ENCODE results near the gene OR56A3.
"Not testable (repeated sequence)": the region's sequence is repeated elsewhere in the genome, so short reads cannot be mapped to it uniquely, and the experiment has no call there.

OR56A3 gene

GRCh38 chr11:5941951-5942350, at the start of gene OR56A3:
OR56A3 (plus strand) TSS chr11:5942251; CDS start chr11:5947347, 5,096 bp downstream.
- in situ Hi-C loops (cut with MboI; ENCODE audit: low sequenced_read_pairs): no loop called here

DNA sequence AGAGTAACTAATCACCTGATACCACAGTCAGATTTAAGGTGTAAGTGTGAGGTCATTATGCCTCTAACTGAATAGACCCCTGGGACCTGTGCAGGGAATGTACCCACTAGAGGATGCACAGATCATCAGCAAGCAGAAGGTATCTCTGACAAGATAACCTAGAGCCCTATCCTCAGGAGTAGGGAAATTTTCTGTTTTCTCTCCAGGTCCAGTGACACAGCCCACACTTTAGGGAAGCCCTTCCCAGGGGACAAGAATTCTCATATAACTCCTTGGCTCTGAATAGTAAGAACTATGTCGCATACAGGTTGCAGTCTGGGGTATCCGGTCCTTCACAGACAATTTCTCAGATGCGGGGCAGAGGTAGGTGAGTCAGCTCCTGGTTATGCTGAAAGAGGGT, 49.1 kb upstream of the OR56A3 start, which contains the start of gene OR52E5:
TSS of gene OR52E5 (plus strand) at position 301 of the 400 bp plus-strand sequence. CDS start 7,569 bp downstream, outside the sequence.
- in situ Hi-C loops (cut with MboI; ENCODE audit: low sequenced_read_pairs): no loop called here

DNA sequence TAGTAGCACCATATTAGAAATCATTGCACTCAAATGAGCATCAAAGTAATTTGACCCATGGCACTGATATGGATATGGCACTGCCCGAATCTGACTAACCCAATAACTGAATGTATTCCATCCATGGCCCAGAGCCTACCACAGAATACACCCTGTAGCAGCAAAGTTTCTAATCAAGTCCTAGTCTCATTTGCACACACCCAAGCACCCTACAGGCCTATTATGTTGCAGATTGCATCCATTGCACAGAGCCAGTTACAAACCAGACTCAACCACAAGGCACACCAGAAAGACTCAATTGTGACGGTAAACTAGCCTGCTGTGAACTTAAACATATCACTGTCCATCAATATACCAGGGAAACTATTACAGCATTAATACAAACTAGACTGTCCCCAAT, 42.5 kb upstream of the OR56A3 start:
- in situ Hi-C loops (cut with MboI; ENCODE audit: low sequenced_read_pairs): no loop called here

DNA sequence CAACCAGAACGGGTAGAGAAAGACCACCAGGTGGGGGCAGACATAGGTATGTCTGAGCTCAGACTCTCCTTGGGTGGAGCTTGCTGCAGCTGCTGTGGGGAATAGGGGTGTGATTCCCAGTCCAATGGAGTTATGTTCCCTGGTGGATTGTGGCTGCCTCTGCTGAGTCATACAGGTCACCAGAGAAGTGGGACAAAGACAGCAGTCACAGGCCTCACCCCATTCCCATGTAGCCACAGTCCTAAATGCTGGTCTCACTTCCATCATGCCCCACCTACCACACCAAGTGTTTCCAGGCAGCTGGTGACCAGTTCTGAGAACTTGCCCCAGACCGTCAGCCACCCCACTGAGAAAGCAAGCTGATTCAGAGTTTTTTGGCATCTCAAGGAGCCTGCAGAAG, 31.5 kb upstream of the OR56A3 start:
- in situ Hi-C loops (cut with MboI; ENCODE audit: low sequenced_read_pairs): no loop called here

GRCh38 chr11:5922749-5923426, 19.2 kb upstream of the OR56A3 start:
- in situ Hi-C loops (cut with MboI; ENCODE audit: low sequenced_read_pairs): no loop called here

DNA sequence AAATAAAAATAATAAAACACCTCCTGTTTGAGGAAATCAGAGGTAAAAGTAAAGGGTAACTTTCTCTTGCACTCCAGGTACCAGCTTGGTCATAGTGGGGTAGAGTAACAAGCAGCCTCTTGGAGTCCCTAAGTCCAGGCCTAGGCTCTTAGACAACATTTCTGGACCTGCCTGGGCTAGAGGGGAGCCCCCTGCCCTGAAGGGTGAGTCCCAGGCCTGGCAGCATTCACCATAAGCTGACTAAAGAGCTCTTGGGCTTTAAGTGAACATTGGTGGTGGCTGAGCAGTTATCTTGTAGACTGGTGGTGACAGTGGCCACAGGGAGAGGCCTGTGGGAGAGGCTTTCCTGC, 18.6 kb upstream of the OR56A3 start:
- in situ Hi-C loops (cut with MboI; ENCODE audit: low sequenced_read_pairs): no loop called here

DNA sequence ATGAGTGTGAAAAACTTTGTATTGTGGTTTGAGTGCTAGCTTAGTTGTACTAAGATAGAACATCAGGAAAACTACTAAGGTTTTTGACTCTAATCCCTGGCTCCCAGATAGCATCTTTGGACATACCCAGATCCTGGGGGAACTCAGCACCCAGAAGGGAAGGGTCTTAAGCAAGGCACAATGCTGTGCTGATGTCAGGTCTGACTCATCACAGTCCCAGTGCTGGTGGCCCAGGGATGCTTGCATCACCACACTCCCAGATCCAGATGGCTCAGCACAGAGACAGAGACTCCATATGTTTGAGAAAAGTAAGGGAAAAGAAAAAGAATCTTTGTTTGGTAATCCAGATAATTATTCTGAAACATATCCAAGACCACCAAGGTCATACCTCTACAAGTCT, 18.3 kb upstream of the OR56A3 start:
- in situ Hi-C loops (cut with MboI; ENCODE audit: low sequenced_read_pairs): no loop called here

GRCh38 chr11:5928271-5928670, 13.8 kb upstream of the OR56A3 start:
- in situ Hi-C loops (cut with MboI; ENCODE audit: low sequenced_read_pairs): no loop called here

GRCh38 chr11:5928811-5929210, 13.2 kb upstream of the OR56A3 start:
- in situ Hi-C loops (cut with MboI; ENCODE audit: low sequenced_read_pairs): no loop called here

DNA sequence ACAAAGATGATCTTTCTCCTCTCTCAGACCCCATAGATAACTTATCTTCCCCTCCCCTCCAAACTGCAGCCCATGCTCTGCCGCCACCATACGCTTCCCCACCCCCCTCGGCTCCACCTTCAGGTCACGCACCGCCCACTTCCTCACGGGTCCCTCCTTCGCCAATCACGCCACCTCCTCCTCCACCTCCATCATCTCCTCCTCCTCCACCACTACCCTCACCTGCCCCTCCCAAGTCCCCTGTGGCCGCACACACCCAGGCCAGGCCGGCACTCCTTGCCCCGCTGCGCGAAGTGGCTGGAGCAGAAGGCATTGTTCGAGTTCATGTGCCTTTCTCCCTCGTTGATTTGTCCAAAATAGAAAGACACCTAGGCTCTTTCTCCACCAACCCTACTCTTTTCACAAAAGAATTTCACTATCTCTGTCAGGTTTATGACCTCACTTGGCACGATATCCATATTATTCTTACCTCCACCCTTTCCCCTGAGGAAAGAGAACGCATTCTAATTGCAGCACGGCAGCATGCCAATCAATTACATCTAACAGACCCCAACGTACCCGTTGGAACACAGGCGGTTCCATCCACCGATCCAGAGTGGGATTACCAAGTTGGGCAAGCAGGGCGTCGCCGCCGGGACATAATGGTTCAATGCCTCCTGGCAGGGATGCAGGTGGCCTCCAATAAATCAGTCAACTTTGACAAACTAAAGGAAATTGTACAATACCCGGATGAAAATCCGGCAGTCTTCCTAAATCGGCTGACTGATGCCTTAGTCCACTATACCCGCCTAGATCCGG, 12.3 kb upstream of the OR56A3 start:
- in situ Hi-C loops (cut with MboI; ENCODE audit: low sequenced_read_pairs): no loop called here

DNA sequence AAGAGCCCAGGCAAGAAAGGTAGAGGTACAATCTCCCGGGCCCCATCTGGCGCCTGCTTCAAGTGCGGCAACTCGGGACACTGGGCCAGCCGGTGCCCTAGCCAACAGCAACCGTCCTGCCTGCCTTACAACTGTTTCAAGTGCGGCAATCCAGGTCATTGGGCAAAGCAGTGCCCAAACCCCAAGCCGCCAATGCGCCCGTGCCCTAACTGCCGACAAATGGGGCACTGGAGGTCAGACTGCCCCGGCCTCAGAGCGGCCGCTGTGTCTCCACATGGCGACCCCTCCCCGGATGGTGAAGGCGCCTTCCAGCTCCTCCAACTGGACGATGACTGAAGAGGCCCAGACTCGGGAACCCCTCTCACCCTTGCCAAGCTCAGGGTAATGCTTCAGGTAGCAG, 11.4 kb upstream of the OR56A3 start:
- in situ Hi-C loops (cut with MboI; ENCODE audit: low sequenced_read_pairs): no loop called here

DNA sequence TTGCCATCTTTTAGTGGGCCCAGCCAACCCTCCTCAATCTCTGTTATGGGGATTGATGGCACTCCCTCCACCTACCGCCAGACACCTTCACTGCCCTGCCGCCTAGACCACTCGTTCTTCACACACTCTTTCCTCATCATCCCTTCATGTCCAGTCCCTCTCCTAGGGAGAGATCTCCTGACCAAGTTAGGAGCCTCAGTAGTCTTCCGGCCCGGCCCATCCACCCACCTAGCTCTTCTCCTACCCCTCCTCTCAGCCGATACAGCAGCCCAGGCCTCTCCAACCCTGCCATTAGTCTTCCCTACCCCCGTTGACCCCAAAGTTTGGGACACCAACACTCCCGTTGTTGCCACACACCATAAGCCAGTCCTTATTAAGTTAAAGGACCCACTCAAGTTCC, 11.0 kb upstream of the OR56A3 start:
- in situ Hi-C loops (cut with MboI; ENCODE audit: low sequenced_read_pairs): no loop called here

DNA sequence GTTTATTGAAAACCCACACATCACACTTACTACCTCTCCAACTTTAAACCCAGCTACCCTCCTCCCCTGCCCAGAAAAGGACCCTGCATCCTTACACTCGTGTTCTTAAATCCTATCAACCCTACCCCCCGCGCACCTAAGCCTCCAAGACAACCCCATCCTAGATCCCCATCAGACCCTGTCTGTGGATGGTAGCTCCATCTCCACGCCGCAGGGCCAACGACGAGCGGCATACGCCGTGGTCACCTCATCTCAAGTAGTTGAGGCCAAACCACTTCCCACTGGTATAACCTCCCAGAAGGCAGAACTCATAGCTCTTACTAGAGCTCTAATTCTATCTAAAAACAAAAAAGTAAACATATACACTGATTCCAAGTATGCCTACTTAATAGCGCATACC, 9.4 kb upstream of the OR56A3 start:
- in situ Hi-C loops (cut with MboI; ENCODE audit: low sequenced_read_pairs): no loop called here

- in situ Hi-C loops (cut with MboI; ENCODE audit: low sequenced_read_pairs): no loop called here
These were observed 8.9 kb upstream of the OR56A3 start for GRCh38 chr11:5933116-5933515.

GRCh38 chr11:5937868-5938602, 4.0 kb upstream of the OR56A3 start:
- in situ Hi-C loops (cut with MboI; ENCODE audit: low sequenced_read_pairs): no loop called here

GRCh38 chr11:5938603-5938965, 3.5 kb upstream of the OR56A3 start:
- in situ Hi-C loops (cut with MboI; ENCODE audit: low sequenced_read_pairs): no loop called here

DNA sequence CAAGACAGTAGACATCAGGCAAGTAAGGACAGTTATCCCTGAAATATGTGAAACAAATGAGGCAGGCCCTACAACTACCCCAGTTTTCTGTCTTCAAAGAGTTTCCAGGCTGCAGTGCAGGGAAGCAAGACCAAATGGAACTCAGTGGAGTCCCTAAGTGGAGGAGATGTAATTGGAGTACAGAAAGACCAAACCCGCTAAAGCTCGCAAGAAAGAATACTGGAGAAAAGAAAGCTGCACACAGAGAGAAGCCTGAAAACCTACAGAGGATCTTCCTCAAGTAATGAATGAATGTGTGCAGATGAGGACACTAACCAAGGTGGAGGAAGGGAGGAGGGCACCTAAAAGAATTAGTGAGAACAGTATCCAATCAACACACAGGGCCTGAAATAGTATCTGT, 1.3 kb upstream of the OR56A3 start:
- in situ Hi-C loops (cut with MboI; ENCODE audit: low sequenced_read_pairs): no loop called here

DNA sequence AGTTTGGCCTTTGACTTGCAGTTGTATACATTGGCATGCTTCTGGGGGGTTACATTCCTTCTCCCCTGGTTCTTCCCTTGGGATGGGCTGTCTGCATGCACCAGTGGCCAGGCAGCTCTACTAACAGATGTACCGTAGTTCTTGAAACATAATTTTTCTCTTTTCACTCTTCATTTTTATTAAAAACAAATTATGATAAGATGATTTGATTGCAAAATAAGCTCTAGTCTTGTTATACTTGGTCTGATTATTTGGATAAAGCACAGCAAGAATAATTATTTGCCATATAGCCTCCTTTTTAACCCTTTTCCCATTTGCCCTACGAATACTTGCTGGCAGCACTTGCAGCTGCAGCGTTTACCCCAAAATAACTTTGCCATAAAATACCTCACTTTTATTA, 13.5 kb downstream of the OR56A3 start:
- in situ Hi-C loops (cut with MboI; ENCODE audit: low sequenced_read_pairs): no loop called here

DNA sequence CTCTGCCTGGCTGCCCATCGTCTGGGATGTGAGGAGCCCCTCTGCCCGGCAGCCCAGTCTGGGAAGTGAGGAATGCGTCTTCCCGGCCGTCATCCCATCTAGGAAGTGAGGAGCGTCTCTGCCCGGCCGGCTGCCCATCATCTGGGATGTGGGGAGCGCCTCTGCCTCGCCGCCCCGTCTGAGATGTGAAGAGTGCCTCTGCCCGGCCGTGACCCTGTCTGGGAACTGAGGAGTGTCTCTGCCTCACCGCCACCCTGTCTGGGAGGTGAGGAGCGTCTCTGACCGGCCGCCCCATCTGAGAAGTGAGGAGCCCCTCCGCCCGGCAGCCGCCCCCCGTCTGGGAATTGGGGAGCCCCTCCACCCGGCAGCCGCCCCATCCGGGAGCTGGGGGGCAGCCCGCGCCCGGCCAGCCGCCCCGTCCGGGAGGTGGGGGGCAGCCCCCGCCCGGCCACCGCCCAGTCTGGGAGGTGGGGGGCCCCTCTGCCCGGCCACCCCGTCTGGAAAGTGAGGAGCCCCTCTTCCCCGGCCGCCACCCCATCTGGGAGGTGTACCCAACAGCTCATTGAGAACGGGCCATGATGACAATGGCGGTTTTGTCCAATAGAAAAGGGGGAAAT, 18.8 kb downstream of the OR56A3 start:
- in situ Hi-C loops (cut with MboI; ENCODE audit: low sequenced_read_pairs): not testable (repeated sequence)

DNA sequence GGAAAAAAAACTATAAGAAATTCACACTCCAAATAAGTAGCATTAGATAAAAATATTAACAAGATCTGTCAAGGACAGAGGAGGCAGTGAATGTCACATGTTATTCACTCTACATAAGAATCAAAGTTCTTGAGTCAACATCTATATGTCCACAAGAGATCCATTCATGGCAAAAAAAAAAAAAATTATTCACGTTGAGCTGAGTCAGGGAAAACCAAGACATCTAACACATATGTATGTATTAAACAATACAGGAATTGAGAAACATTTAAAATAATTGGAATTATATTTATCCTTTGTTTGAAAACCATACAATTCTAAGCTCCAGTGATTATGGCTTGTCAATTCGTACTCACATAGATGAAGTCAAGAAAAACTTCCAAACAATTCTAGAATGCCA, 24.9 kb downstream of the OR56A3 start:
- in situ Hi-C loops (cut with MboI; ENCODE audit: low sequenced_read_pairs): no loop called here

DNA sequence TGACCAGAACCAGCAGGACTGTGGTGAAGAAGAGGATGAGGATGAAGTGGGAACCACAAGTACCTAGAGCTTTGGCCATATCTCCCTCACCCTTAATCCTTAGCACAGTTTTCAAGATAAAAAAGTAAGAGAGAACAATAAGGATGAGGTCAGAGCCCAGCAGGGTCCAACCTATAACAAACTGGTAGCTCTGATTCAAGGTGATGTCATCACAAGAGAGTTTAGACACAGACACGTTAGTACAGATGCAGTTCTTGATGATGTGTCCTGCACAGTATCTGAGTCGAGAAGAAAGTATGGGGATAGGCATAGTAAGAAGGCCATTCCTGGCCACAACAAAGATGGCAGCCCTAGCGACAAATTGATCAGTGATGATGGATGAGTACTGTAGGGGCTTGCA, 25.7 kb downstream of the OR56A3 start:
- in situ Hi-C loops (cut with MboI; ENCODE audit: low sequenced_read_pairs): no loop called here

All from hTERT RPE-1 (cell line).